Fibroblast of mammary gland (primary cell): Measurements from ENCODE around the gene ADAM33.

Source experiments
- DNase-seq: peaks from one replicate; pipeline ENCODE4 v3.0.0-alpha.2; 2010; ENCODE audit warnings: low read depth
- H3K4me3 ChIP-seq: 2 replicates; pipeline ENCODE4 v1.5.1; 2011; ENCODE audit warnings: low read depth, mild to moderate bottlenecking, low read length, moderate library complexity; ENCODE audit not compliant: control insufficient read depth
- TF ChIP-seq, protein P1 (sequence below): conservative IDR thresholded peaks from 2 replicates; pipeline ENCODE4 v1.5.1; 2011; ENCODE audit warnings: low read depth, low read length, inconsistent platforms; ENCODE audit not compliant: control insufficient read depth, insufficient read depth

ADAM33 gene

GRCh38 chr20:3659492-3660261, 22.1 kb downstream of the ADAM33 start:
- DNase-seq: no peak
- TF ChIP-seq, protein P1, sequence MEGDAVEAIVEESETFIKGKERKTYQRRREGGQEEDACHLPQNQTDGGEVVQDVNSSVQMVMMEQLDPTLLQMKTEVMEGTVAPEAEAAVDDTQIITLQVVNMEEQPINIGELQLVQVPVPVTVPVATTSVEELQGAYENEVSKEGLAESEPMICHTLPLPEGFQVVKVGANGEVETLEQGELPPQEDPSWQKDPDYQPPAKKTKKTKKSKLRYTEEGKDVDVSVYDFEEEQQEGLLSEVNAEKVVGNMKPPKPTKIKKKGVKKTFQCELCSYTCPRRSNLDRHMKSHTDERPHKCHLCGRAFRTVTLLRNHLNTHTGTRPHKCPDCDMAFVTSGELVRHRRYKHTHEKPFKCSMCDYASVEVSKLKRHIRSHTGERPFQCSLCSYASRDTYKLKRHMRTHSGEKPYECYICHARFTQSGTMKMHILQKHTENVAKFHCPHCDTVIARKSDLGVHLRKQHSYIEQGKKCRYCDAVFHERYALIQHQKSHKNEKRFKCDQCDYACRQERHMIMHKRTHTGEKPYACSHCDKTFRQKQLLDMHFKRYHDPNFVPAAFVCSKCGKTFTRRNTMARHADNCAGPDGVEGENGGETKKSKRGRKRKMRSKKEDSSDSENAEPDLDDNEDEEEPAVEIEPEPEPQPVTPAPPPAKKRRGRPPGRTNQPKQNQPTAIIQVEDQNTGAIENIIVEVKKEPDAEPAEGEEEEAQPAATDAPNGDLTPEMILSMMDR: no peak

GRCh38 chr20:3658716-3659491, 22.9 kb downstream of the ADAM33 start:
- no peak overlapping the region for H3K4me3 ChIP-seq
- TF ChIP-seq, protein P1: no peak
- no peak for DNase-seq

More at GRCh38 chr20:3659492-3660261, 22.1 kb downstream of the ADAM33 start:
- H3K4me3 ChIP-seq: no peak overlapping the region

DNA sequence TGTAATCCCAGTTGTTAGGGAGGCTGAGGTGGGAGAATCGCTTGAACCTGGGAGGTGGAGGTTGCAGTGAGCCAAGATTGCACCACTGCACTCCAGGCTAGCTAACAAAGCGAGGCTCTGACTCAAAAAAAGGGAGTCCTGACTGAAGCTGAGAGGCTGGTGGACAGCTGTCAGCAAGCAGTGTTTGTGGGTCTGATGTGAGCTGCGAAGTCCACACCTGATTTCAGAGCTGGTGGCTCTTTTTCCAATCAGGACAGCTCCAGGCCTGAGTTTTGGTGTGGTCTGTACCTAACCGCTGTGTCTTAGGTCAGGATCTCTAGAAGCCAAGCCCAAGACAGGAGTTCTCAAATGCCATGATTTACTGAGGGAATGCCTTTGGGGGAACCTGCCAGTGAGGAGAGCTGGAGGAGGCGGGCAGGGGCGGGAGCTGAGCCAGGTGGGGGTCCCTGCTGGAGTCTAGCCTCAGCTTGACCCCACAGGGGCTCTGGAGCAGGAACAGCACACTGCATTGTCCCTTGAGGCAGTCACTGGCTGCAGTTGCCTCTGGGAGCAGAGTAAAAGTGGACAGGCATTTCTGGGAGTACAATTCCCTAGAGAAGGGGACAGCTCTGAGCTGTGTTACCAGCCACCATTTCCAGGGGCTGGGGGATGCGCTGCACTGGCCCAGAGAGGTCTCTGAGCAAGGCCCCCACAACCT, 23.6 kb downstream of the ADAM33 start:
- DNase-seq: no peak
- TF ChIP-seq, protein P1: no peak
- H3K4me3 ChIP-seq: no peak overlapping the region

DNA sequence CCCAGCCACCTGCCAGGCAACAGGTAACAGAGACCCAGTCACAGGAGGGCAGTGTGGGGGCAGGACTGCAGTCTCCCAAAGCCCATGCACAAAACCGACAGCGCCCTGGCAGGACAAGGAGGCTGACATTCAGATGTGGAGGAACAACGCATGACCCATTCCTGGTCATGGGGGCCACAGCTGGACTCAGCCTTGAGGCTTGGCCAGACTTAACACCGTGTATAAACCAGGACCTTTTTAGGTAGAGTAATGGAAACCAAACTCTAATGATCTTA, 26.7 kb downstream of the ADAM33 start:
- H3K4me3 ChIP-seq: no peak overlapping the region
- TF ChIP-seq, protein P1: no peak
- DNase-seq: no peak

DNA sequence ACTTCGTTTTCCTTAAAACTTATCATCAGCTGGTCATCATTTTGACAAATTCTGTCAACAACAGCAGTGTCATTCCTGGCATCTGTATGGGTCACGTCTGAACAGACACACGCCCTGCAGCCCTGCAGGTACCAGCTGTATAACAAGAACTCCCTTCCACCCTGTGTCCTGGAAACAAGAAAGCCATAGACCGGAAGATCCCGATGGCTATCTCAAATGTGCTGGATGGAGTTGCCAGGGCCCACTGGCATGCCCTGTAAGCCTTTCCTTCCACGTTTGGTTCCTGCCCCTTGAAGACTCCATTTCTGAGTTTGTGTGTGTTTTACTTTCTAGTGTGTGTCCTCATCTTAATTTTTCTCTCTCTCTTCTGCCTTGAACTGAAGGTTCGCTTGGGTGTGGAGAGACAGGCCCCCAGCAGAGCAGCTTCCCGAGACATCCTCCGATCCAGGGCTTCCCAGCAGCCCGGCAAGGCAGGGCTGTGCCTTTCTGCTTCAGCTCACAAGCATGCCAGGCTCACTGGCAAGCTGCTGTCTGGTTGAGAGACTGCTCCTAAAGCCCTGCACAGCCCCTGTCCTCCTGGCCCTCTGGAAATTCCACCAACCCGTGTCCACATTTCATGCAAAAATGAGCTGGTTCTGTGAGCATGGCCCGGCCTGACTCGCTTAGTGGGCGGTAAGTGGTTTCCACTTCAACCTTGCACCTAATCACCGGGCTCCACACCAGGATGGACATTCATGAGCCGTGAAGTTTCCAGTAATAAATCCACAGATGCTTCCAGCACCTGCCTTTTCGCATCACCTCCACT, 27.3 kb downstream of the ADAM33 start:
- no peak for DNase-seq
- TF ChIP-seq, protein P1: no peak
- H3K4me3 ChIP-seq: no peak overlapping the region

GRCh38 chr20:3653921-3654320, 27.9 kb downstream of the ADAM33 start:
- no peak overlapping the region for H3K4me3 ChIP-seq
- DNase-seq: no peak
- TF ChIP-seq, protein P1: no peak
